Vagina (tissue), 2 donors: ENCODE results near the gene GLCCI1.
"Not testable (repeated sequence)": the region's sequence is repeated elsewhere in the genome, so short reads cannot be mapped to it uniquely, and the experiment has no call there.

Experiments
- POLR2AphosphoS5 ChIP-seq, 2 donors: sonication (generic); formaldehyde crosslinking; IDR thresholded peaks; one replicate each; pipeline ENCODE4 v1.9.0; 2017; ENCODE audit warnings: antibody characterized with exemption in 2 of 2, mild to moderate bottlenecking in 2 of 2, low read depth in 1 of 2; ENCODE audit not compliant: insufficient read depth in 1 of 2
- TF ChIP-seq, protein P1 (sequence below), 3 experiments: fragments of 450-650 bp in 2 of 3; fragments of 200-600 bp in 1 of 3; sonication (generic) in 1 of 3; IDR thresholded peaks; one replicate each; pipeline ENCODE4 v1.5.1; 2017 to 2019; ENCODE audit warnings: antibody characterized with exemption in 3 of 3, mild to moderate bottlenecking in 2 of 3, moderate library complexity in 2 of 3

DNA sequence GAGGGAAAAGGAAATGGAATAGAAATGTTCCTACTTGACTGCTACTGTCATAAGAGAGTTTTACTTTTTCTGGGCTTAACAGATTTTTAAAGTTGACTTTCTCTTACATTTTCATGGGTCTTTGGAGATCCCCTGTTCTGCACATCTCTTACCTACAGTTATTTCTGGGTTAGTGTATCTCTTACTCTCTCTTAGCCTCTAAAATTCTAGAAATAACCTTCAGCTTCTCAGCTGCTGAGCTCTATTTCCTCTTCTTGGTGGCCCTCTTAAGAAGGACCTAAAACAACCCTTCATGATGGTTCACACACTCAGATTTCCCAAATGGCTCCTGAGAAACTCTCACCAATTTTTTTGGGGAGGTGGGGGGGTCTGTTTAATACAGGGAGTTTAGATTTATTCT, 79.5 kb downstream of the GLCCI1 start:
- TF ChIP-seq, protein P1, sequence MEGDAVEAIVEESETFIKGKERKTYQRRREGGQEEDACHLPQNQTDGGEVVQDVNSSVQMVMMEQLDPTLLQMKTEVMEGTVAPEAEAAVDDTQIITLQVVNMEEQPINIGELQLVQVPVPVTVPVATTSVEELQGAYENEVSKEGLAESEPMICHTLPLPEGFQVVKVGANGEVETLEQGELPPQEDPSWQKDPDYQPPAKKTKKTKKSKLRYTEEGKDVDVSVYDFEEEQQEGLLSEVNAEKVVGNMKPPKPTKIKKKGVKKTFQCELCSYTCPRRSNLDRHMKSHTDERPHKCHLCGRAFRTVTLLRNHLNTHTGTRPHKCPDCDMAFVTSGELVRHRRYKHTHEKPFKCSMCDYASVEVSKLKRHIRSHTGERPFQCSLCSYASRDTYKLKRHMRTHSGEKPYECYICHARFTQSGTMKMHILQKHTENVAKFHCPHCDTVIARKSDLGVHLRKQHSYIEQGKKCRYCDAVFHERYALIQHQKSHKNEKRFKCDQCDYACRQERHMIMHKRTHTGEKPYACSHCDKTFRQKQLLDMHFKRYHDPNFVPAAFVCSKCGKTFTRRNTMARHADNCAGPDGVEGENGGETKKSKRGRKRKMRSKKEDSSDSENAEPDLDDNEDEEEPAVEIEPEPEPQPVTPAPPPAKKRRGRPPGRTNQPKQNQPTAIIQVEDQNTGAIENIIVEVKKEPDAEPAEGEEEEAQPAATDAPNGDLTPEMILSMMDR (IDR thresholded peaks at IDR 0.05): not testable (repeated sequence)
- not testable (repeated sequence) for TF ChIP-seq POLR2AphosphoS5 (IDR thresholded peaks at IDR 0.05; ENCODE audit: insufficient read depth in 1 of 2, low read depth in 1 of 2)
